Measurements from ENCODE around the gene DNAH9.

The DNAH9 gene

GRCh38 chr17:11780621-11781020 is 182.4 kb downstream of the DNAH9 start:
- no peak for DNase-seq (ENCODE audit: low spot score)
- TF ChIP-seq CTCF (IDR thresholded peaks at IDR 0.05; ENCODE audit: extremely low read depth, missing control alignments), result no peak

GRCh38 chr17:11786711-11787438 is 188.6 kb downstream of the DNAH9 start:
- no peak for DNase-seq (ENCODE audit: low spot score)
- TF ChIP-seq CTCF (IDR thresholded peaks at IDR 0.05; ENCODE audit: extremely low read depth, missing control alignments), result no peak

- no peak for DNase-seq (ENCODE audit: low spot score)
- TF ChIP-seq CTCF (IDR thresholded peaks at IDR 0.05; ENCODE audit: extremely low read depth, missing control alignments), result no peak
These were observed 197.6 kb downstream of the DNAH9 start for GRCh38 chr17:11795906-11796305.

- no peak for DNase-seq (ENCODE audit: low spot score)
- no peak for TF ChIP-seq CTCF (IDR thresholded peaks at IDR 0.05; ENCODE audit: extremely low read depth, missing control alignments)
These were observed 199.5 kb downstream of the DNAH9 start for GRCh38 chr17:11797803-11798202.

- no peak for TF ChIP-seq CTCF (IDR thresholded peaks at IDR 0.05; ENCODE audit: extremely low read depth, missing control alignments)
- DNase-seq (ENCODE audit: low spot score), result no peak
These were observed 205.1 kb downstream of the DNAH9 start for GRCh38 chr17:11803231-11803969.

GRCh38 chr17:11805138-11805537 is 206.9 kb downstream of the DNAH9 start:
- no peak for TF ChIP-seq CTCF (IDR thresholded peaks at IDR 0.05; ENCODE audit: extremely low read depth, missing control alignments)
- DNase-seq (ENCODE audit: low spot score), result no peak

- no peak for TF ChIP-seq CTCF (IDR thresholded peaks at IDR 0.05; ENCODE audit: extremely low read depth, missing control alignments)
- no peak for DNase-seq (ENCODE audit: low spot score)
These were observed 207.7 kb downstream of the DNAH9 start for GRCh38 chr17:11805952-11806351.
